ENCODE measurements around the gene ARHGEF9. TPM values are rescaled to one million over a fixed set of nuclear protein-coding genes. Genes with fewer than 3 reads are reported as not detected.

Gene ARHGEF9
- total RNA-seq, 1 donor from 2014 or later: 37.0 TPM

- Mint-ChIP-seq H3K27ac (no peak overlapping the region), H3K4me1 (ENCODE audit: unreplicated experiment) (no peaks in the 10 kb centered on the region), H3K27me3 (no peaks in the 10 kb centered on the region), H3K4me3 (no peak overlapping the region), H3K9me3 (no peaks in the 10 kb centered on the region), H3K36me3 (peaks cover 11% of the 10 kb centered on the region)
- no peak for DNase-seq (ENCODE audit: extremely low spot score, unreplicated experiment)
- no peak for TF ChIP-seq CTCF (conservative IDR thresholded peaks at IDR 0.05)
These were observed 66.9 kb downstream of the ARHGEF9 start for GRCh38 chrX:63718010-63718694.

- Mint-ChIP-seq H3K36me3 (peaks cover 15% of the 10 kb centered on the region), H3K9me3 (no peaks in the 10 kb centered on the region), H3K27me3 (no peaks in the 10 kb centered on the region), H3K27ac (no peak overlapping the region), H3K4me1 (ENCODE audit: unreplicated experiment) (no peaks in the 10 kb centered on the region), H3K4me3 (no peak overlapping the region)
- DNase-seq (ENCODE audit: extremely low spot score, unreplicated experiment): no peak
- no peak for TF ChIP-seq CTCF (conservative IDR thresholded peaks at IDR 0.05)
These were observed 71.5 kb downstream of the ARHGEF9 start for GRCh38 chrX:63713526-63713925.

GRCh38 chrX:63708801-63709200 is 76.2 kb downstream of the ARHGEF9 start:
- Mint-ChIP-seq H3K9me3 (no peaks in the 10 kb centered on the region), H3K4me3 (no peak overlapping the region), H3K27me3 (no peaks in the 10 kb centered on the region), H3K4me1 (ENCODE audit: unreplicated experiment) (no peaks in the 10 kb centered on the region), H3K27ac (no peak overlapping the region), H3K36me3 (peaks cover 9% of the 10 kb centered on the region)
- no peak for DNase-seq (ENCODE audit: extremely low spot score, unreplicated experiment)
- no peak for TF ChIP-seq CTCF (conservative IDR thresholded peaks at IDR 0.05)

- H3K36me3 Mint-ChIP-seq: peaks cover 8% of the 10 kb centered on the region
- no peak for TF ChIP-seq CTCF (conservative IDR thresholded peaks at IDR 0.05)
- no peak overlapping the region for H3K4me3 Mint-ChIP-seq
These were observed 82.5 kb downstream of the ARHGEF9 start for GRCh38 chrX:63702556-63702955.

GRCh38 chrX:63686878-63687714 is 97.9 kb downstream of the ARHGEF9 start:
- peak; percentile 75 for TF ChIP-seq CTCF (conservative IDR thresholded peaks at IDR 0.05)
- Mint-ChIP-seq H3K4me1 (ENCODE audit: unreplicated experiment) (no peaks in the 10 kb centered on the region), H3K36me3 (peaks cover 11% of the 10 kb centered on the region), H3K27me3 (no peaks in the 10 kb centered on the region), H3K27ac (no peak overlapping the region), H3K4me3 (no peak overlapping the region), H3K9me3 (peaks cover 11% of the 10 kb centered on the region)
- no peak for DNase-seq (ENCODE audit: extremely low spot score, unreplicated experiment)

More at GRCh38 chrX:63702556-63702955, 82.5 kb downstream of the ARHGEF9 start:
- no peaks in the 10 kb centered on the region for H3K27me3 Mint-ChIP-seq
- H3K9me3 Mint-ChIP-seq: peaks cover 9% of the 10 kb centered on the region
- H3K27ac Mint-ChIP-seq: no peak overlapping the region
- no peaks in the 10 kb centered on the region for H3K4me1 Mint-ChIP-seq (ENCODE audit: unreplicated experiment)
- DNase-seq (ENCODE audit: extremely low spot score, unreplicated experiment): no peak

All from type B pancreatic cell (in vitro differentiated cells).